Nephron (organoid): ENCODE measurements around the gene NHS.
A peak's percentile ranks its signal among the peaks of the same experiment; 100 is the strongest.

Source experiments
- H3K27ac Mint-ChIP-seq, 3 experiments: 2 replicates each; pipeline ENCODE4 v1.8.0; 2020; ENCODE audit warnings: mixed read lengths in 3 of 3, mild to moderate bottlenecking in 2 of 3, moderate library complexity in 1 of 3
- H3K27me3 Mint-ChIP-seq: 2 replicates; pipeline ENCODE4 v1.8.0; 2021; ENCODE audit warnings: low read depth, mild to moderate bottlenecking, moderate library complexity, mixed read lengths
- H3K36me3 Mint-ChIP-seq: 2 replicates; pipeline ENCODE4 v1.8.0; 2020; ENCODE audit warnings: low read depth, mixed read lengths
- H3K4me1 Mint-ChIP-seq: 2 replicates; pipeline ENCODE4 v1.8.0; 2020; ENCODE audit warnings: mixed read lengths
- H3K4me3 Mint-ChIP-seq, 3 experiments: 2 replicates each; pipeline ENCODE4 v1.8.0; 2020; ENCODE audit warnings: mild to moderate bottlenecking in 3 of 3, mixed read lengths in 3 of 3, moderate library complexity in 2 of 3
- H3K9me3 Mint-ChIP-seq: 2 replicates; pipeline ENCODE4 v1.8.0; 2020; ENCODE audit warnings: mixed read lengths
- TF ChIP-seq, protein P1 (sequence below), 3 experiments: fragments of 200-600 bp; sonication (generic); IDR thresholded peaks; one replicate each; pipeline ENCODE4 v1.5.0; 2021; ENCODE audit warnings: antibody characterized with exemption in 3 of 3; ENCODE audit not compliant: unreplicated experiment in 3 of 3

NHS gene

GRCh38 chrX:17390419-17390850 lies 15.4 kb downstream of the NHS start:
- peaks cover 3% of the 10 kb centered on the region for H3K27me3 Mint-ChIP-seq
- peaks cover 34% of the 10 kb centered on the region for H3K4me1 Mint-ChIP-seq
- H3K4me3 Mint-ChIP-seq, result no peak overlapping the region
- H3K27ac Mint-ChIP-seq, result no peak overlapping the region
- no peaks in the 10 kb centered on the region for H3K9me3 Mint-ChIP-seq
- TF ChIP-seq, protein P1, sequence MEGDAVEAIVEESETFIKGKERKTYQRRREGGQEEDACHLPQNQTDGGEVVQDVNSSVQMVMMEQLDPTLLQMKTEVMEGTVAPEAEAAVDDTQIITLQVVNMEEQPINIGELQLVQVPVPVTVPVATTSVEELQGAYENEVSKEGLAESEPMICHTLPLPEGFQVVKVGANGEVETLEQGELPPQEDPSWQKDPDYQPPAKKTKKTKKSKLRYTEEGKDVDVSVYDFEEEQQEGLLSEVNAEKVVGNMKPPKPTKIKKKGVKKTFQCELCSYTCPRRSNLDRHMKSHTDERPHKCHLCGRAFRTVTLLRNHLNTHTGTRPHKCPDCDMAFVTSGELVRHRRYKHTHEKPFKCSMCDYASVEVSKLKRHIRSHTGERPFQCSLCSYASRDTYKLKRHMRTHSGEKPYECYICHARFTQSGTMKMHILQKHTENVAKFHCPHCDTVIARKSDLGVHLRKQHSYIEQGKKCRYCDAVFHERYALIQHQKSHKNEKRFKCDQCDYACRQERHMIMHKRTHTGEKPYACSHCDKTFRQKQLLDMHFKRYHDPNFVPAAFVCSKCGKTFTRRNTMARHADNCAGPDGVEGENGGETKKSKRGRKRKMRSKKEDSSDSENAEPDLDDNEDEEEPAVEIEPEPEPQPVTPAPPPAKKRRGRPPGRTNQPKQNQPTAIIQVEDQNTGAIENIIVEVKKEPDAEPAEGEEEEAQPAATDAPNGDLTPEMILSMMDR (IDR thresholded peaks at IDR 0.05; ENCODE audit: unreplicated experiment in 3 of 3), result no peak
- no peaks in the 10 kb centered on the region for H3K36me3 Mint-ChIP-seq

DNA sequence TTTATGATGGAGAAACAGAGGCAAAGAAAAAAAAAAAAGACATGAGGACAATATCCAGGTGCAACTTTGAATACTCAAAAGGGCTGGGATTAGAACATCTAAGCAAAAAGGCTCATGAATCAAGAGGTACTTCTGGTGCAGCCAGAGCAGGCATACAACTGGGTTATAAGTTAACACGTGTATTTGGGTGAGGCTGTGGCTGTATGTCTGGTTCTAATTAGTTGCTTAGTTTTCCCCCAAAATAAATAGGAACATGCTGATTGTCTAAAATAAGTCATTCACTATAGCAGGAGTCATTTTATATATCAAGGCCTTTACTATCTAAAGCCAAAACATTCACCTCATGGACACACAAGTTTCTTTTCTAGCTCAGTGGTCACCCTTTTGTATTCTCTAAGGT lies 20.2 kb downstream of the NHS start:
- Mint-ChIP-seq H3K27ac (no peak overlapping the region), H3K4me3 (no peak overlapping the region), H3K27me3 (peaks cover 9% of the 10 kb centered on the region), H3K9me3 (peaks cover 5% of the 10 kb centered on the region), H3K36me3 (peaks cover 18% of the 10 kb centered on the region), H3K4me1 (peaks cover 16% of the 10 kb centered on the region)
- TF ChIP-seq, protein P1 (IDR thresholded peaks at IDR 0.05; ENCODE audit: unreplicated experiment in 3 of 3), result no peak

DNA sequence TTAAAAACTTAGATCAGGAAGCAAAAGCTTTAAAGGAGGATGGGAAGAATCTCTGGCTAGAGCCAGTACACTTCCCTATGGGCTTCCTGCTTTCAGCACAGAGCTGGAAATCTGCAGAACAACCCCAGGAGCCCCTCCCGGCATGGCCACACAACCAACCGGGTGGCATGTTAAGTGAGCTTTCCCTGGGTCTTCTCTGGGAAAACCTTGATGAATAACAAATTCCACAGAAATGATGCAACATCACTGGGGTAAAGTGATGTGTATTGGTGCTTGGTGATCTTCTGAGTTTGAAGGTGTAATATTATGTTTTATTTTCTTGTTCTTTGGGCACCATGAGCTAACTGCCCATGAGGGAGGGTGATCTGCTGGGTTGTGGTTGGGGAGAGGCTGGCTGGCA lies 22.1 kb downstream of the NHS start:
- no peaks in the 10 kb centered on the region for H3K4me1 Mint-ChIP-seq
- no peak overlapping the region for H3K4me3 Mint-ChIP-seq
- peaks cover 5% of the 10 kb centered on the region for H3K27me3 Mint-ChIP-seq
- no peak overlapping the region for H3K27ac Mint-ChIP-seq
- peaks cover 8% of the 10 kb centered on the region for H3K9me3 Mint-ChIP-seq
- TF ChIP-seq, protein P1 (IDR thresholded peaks at IDR 0.05; ENCODE audit: unreplicated experiment in 3 of 3), result no peak
- H3K36me3 Mint-ChIP-seq, result peaks cover 18% of the 10 kb centered on the region

- Mint-ChIP-seq H3K9me3 (peaks cover 8% of the 10 kb centered on the region), H3K4me3 (no peak overlapping the region), H3K27ac (no peak overlapping the region), H3K36me3 (peaks cover 14% of the 10 kb centered on the region), H3K4me1 (peaks cover 16% of the 10 kb centered on the region), H3K27me3 (peaks cover 4% of the 10 kb centered on the region)
- TF ChIP-seq, protein P1 (IDR thresholded peaks at IDR 0.05; ENCODE audit: unreplicated experiment in 3 of 3), result no peak
These were observed 28.2 kb downstream of the NHS start for GRCh38 chrX:17403189-17403691.

DNA sequence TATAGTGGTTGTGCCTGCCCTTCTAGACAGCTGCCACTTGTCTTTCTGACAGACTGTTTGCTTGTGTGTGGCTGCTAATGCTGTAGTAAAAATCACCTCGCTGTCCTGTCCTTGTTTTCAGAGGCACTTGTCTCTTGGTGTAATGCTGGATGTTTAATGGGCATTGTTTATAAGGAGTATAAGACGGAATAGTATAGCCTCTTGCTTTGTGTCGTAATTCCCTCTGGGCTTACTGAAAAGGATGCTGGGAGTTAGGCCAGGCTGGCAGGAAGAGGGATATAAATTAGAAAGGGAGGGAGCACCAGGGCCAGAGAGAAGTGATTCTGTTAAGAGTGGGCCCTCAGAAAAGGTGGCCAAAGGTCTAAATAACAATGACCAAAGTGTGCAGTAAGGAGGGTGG lies 29.0 kb downstream of the NHS start:
- H3K27ac Mint-ChIP-seq, result peak overlapping the region in 1 of 3 experiments; percentile 10
- TF ChIP-seq, protein P1 (IDR thresholded peaks at IDR 0.05; ENCODE audit: unreplicated experiment in 3 of 3), result no peak
- H3K9me3 Mint-ChIP-seq, result peaks cover 5% of the 10 kb centered on the region
- no peak overlapping the region for H3K4me3 Mint-ChIP-seq
- peaks cover 4% of the 10 kb centered on the region for H3K27me3 Mint-ChIP-seq
- H3K4me1 Mint-ChIP-seq, result peaks cover 19% of the 10 kb centered on the region
- peaks cover 9% of the 10 kb centered on the region for H3K36me3 Mint-ChIP-seq

GRCh38 chrX:17405225-17405969 lies 30.4 kb downstream of the NHS start:
- Mint-ChIP-seq H3K27me3 (peaks cover 4% of the 10 kb centered on the region), H3K9me3 (peaks cover 5% of the 10 kb centered on the region), H3K27ac (no peak overlapping the region), H3K4me3 (no peak overlapping the region), H3K36me3 (peaks cover 4% of the 10 kb centered on the region), H3K4me1 (peaks cover 25% of the 10 kb centered on the region)
- TF ChIP-seq, protein P1 (IDR thresholded peaks at IDR 0.05; ENCODE audit: unreplicated experiment in 3 of 3), result no peak
